Hepatocyte (in vitro differentiated cells): Measurements from ENCODE around the gene ZNF566. TPM values are rescaled to one million over a fixed set of nuclear protein-coding genes. Genes with fewer than 3 reads are reported as not detected.

Experiments
- DNase-seq: peaks from one replicate; pipeline ENCODE4 v3.0.0-alpha.2; 2016; ENCODE audit warnings: low spot score
- H2AFZ ChIP-seq: fragments of 200-600 bp; sonication (generic); 2 replicates; pipeline ENCODE4 v1.6.0; 2016; ENCODE audit warnings: antibody characterized with exemption, mild to moderate bottlenecking
- H3K27ac ChIP-seq: fragments of 200-600 bp; sonication (generic); 2 replicates; pipeline ENCODE4 v1.5.1; 2016; ENCODE audit warnings: mild to moderate bottlenecking
- H3K27me3 ChIP-seq: fragments of 200-600 bp; sonication (generic); 2 replicates; pipeline ENCODE4 v1.6.1; 2016
- H3K36me3 ChIP-seq: fragments of 200-600 bp; sonication (generic); replicated peaks from 2 replicates; pipeline ENCODE4 v1.5.1; 2016; ENCODE audit warnings: low read depth; ENCODE audit not compliant: insufficient read depth
- H3K4me1 ChIP-seq: fragments of 200-600 bp; sonication (generic); 2 replicates; pipeline ENCODE4 v1.5.1; 2016; ENCODE audit warnings: mild to moderate bottlenecking, moderate library complexity; ENCODE audit not compliant: insufficient read depth
- H3K4me2 ChIP-seq: fragments of 200-600 bp; sonication (generic); 2 replicates; pipeline ENCODE4 v1.6.0; 2016
- H3K4me3 ChIP-seq: fragments of 200-600 bp; sonication (generic); 2 replicates; pipeline ENCODE4 v1.5.1; 2016; ENCODE audit warnings: mild to moderate bottlenecking
- H3K79me2 ChIP-seq: fragments of 200-600 bp; sonication (generic); 2 replicates; pipeline ENCODE4 v1.6.0; 2017; ENCODE audit warnings: mild to moderate bottlenecking
- H3K9me2 ChIP-seq: fragments of 200-600 bp; sonication (generic); replicated peaks from 2 replicates; pipeline ENCODE4 v1.6.0; 2017; ENCODE audit warnings: mild to moderate bottlenecking; ENCODE audit not compliant: insufficient read depth
- H3K9me3 ChIP-seq: fragments of 200-600 bp; sonication (generic); 2 replicates; pipeline ENCODE4 v1.5.1; 2016; ENCODE audit warnings: low read depth, mild to moderate bottlenecking
- H4K20me1 ChIP-seq: fragments of 200-600 bp; sonication (generic); 2 replicates; pipeline ENCODE4 v1.6.0; 2016; ENCODE audit warnings: mild to moderate bottlenecking; ENCODE audit not compliant: insufficient read depth, poor library complexity, severe bottlenecking
- CTCF ChIP-seq: fragments of 200-600 bp; sonication (generic); IDR thresholded peaks from 2 replicates; pipeline ENCODE4 v1.5.1; 2016; ENCODE audit warnings: antibody characterized with exemption, mild to moderate bottlenecking; ENCODE audit not compliant: poor library complexity
- EZH2 ChIP-seq: fragments of 200-600 bp; sonication (generic); IDR thresholded peaks from 2 replicates; pipeline ENCODE4 v1.6.1; 2016; ENCODE audit warnings: antibody characterized with exemption, mild to moderate bottlenecking, borderline replicate concordance
- EZH2phosphoT487 ChIP-seq: fragments of 200-600 bp; sonication (generic); IDR thresholded peaks from one replicate; pipeline ENCODE4 v1.6.1; 2018; ENCODE audit warnings: antibody characterized with exemption, mild to moderate bottlenecking, low read depth, moderate library complexity; ENCODE audit not compliant: unreplicated experiment, severe bottlenecking
- WGBS: methylation state at CpG from one replicate; pipeline ENCODE4 v1.1.6; 2016; ENCODE audit warnings: low lambda C conversion rate; ENCODE audit errors: missing lambda C conversion rate; 5-methylcytosine and 5-hydroxymethylcytosine counted together
- polyA plus RNA-seq: library from polyadenylated mRNA; unstranded; fragments of >200 nt; fragmentation: Nextera tagmentation; extraction: Ambion mirVana; gene quantifications from 2 replicates; pipeline ENCODE4 v1.2.1, GENCODE V29; 2016
- total RNA-seq: library from RNA; depleted of rRNA; stranded (reverse); fragments of >200 nt; gene quantifications from 2 replicates; pipeline ENCODE4 v1.2.3, GENCODE V29; 2014

Gene ZNF566
- total and polyA plus RNA-seq, 2 experiments from 2014 or later: 4.0 to 12.7 TPM

- H3K4me3 ChIP-seq: no peak overlapping the region
- H3K4me1 ChIP-seq: no peaks in the 10 kb centered on the region
- no peaks in the 10 kb centered on the region for H3K9me2 ChIP-seq
- no peaks in the 10 kb centered on the region for H4K20me1 ChIP-seq
- H3K4me2 ChIP-seq: no peak overlapping the region
- H3K9me3 ChIP-seq: peaks cover 86% of the 10 kb centered on the region
- 96% methylated on average over 2 of the region's 2 CpGs for WGBS
- no peak for TF ChIP-seq EZH2
- no peak for TF ChIP-seq CTCF
- TF ChIP-seq EZH2phosphoT487: no peak
- no peak overlapping the region for H2AFZ ChIP-seq
- peaks cover 35% of the 10 kb centered on the region for H3K36me3 ChIP-seq
- H3K27ac ChIP-seq: no peak overlapping the region
- H3K27me3 ChIP-seq: no peaks in the 10 kb centered on the region
- H3K79me2 ChIP-seq: peaks cover 33% of the 10 kb centered on the region
- no peak for DNase-seq
Measured at GRCh38 chr19:36514012-36514612, 24.8 kb upstream of the ZNF566 start.

GRCh38 chr19:36508325-36508724 is 19.0 kb upstream of the ZNF566 start:
- H3K4me3 ChIP-seq: no peak overlapping the region
- H2AFZ ChIP-seq: no peak overlapping the region
- H3K27ac ChIP-seq: no peak overlapping the region
- peaks cover 30% of the 10 kb centered on the region for H3K9me3 ChIP-seq
- H3K9me2 ChIP-seq: no peaks in the 10 kb centered on the region
- H4K20me1 ChIP-seq: no peaks in the 10 kb centered on the region
- H3K4me1 ChIP-seq: no peaks in the 10 kb centered on the region
- no peaks in the 10 kb centered on the region for H3K79me2 ChIP-seq
- DNase-seq: no peak
- TF ChIP-seq EZH2phosphoT487 (no peak), EZH2 (no peak), CTCF (no peak)
- H3K27me3 ChIP-seq: no peaks in the 10 kb centered on the region
- WGBS: 96% methylated on average over 3 of the region's 3 CpGs
- no peak overlapping the region for H3K4me2 ChIP-seq
- no peaks in the 10 kb centered on the region for H3K36me3 ChIP-seq

DNA sequence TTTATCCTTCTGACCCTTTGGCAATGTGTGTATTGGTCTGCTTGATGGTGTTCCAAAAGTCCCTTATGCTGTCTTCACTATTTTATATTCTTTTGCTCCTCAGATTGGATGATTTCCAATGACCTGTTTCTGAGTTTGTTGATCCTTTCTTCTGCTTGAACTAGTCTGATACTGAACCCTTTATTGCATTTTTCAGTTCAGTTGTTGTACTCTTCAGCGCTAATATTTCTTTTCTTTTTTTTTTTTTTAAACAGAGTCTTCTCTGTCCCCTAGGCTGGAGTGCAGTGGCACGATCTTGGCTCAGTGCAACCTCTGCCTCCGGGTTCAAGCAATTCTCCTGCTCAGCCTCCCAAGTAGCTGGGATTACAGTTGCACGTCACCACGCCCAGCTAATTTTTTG is 12.6 kb upstream of the ZNF566 start:
- H3K4me1 ChIP-seq: no peaks in the 10 kb centered on the region
- no peak overlapping the region for H2AFZ ChIP-seq
- 90% methylated on average over 5 of the region's 5 CpGs for WGBS
- no peaks in the 10 kb centered on the region for H3K27me3 ChIP-seq
- no peak overlapping the region for H3K4me3 ChIP-seq
- H3K4me2 ChIP-seq: no peak overlapping the region
- H3K36me3 ChIP-seq: no peaks in the 10 kb centered on the region
- no peaks in the 10 kb centered on the region for H4K20me1 ChIP-seq
- no peaks in the 10 kb centered on the region for H3K9me2 ChIP-seq
- DNase-seq: no peak
- TF ChIP-seq EZH2phosphoT487 (no peak), CTCF (no peak), EZH2 (no peak)
- no peaks in the 10 kb centered on the region for H3K79me2 ChIP-seq
- H3K9me3 ChIP-seq: peaks cover 5% of the 10 kb centered on the region
- no peak overlapping the region for H3K27ac ChIP-seq
